H9 (cell line): ENCODE data around the gene ADAMTS17. TPM values are rescaled to one million over a fixed set of nuclear protein-coding genes. Genes with fewer than 3 reads are reported as not detected.

Experiments used
- DNase-seq: peaks from one replicate; pipeline ENCODE4 v3.0.0-alpha.2; 2017
- H2AFZ ChIP-seq: one replicate; pipeline ENCODE4 v1.6.1; 2013; ENCODE audit warnings: mild to moderate bottlenecking, low read length, control low read depth, moderate library complexity
- H2AK5ac ChIP-seq: 2 replicates; pipeline ENCODE4 v1.6.1; 2013; ENCODE audit warnings: low read length, control low read depth, mixed read lengths; ENCODE audit not compliant: insufficient read length
- H2BK120ac ChIP-seq: one replicate; pipeline ENCODE4 v1.6.1; 2013; ENCODE audit warnings: low read depth, mild to moderate bottlenecking, low read length, control low read depth, inconsistent platforms; ENCODE audit not compliant: poor library complexity, severe bottlenecking
- H2BK12ac ChIP-seq: 2 replicates; pipeline ENCODE4 v1.6.1; 2013; ENCODE audit warnings: low read length, control low read depth, mixed read lengths, low read depth; ENCODE audit not compliant: insufficient read length
- H2BK15ac ChIP-seq: 2 replicates; pipeline ENCODE4 v1.6.1; 2013; ENCODE audit warnings: low read depth, low read length, control low read depth
- H2BK20ac ChIP-seq: one replicate; pipeline ENCODE4 v1.6.1; 2013; ENCODE audit warnings: low read depth, mild to moderate bottlenecking, low read length, control low read depth, inconsistent platforms; ENCODE audit not compliant: poor library complexity, severe bottlenecking
- H2BK5ac ChIP-seq: 2 replicates; pipeline ENCODE4 v1.6.1; 2013; ENCODE audit warnings: low read length, control low read depth, mixed read lengths; ENCODE audit not compliant: insufficient read length
- H3K14ac ChIP-seq: 2 replicates; pipeline ENCODE4 v1.6.1; 2013; ENCODE audit warnings: low read length, control low read depth; ENCODE audit not compliant: insufficient read depth
- H3K18ac ChIP-seq: 2 replicates; pipeline ENCODE4 v1.6.1; 2013; ENCODE audit warnings: low read depth, mild to moderate bottlenecking, mixed read lengths, low read length, control low read depth; ENCODE audit not compliant: insufficient read length
- H3K23ac ChIP-seq: 2 replicates; pipeline ENCODE4 v1.6.1; 2013; ENCODE audit warnings: low read length, control low read depth, mixed read lengths, low read depth; ENCODE audit not compliant: insufficient read length
- H3K23me2 ChIP-seq: 2 replicates; pipeline ENCODE4 v1.6.1; 2013; ENCODE audit warnings: low read depth, mild to moderate bottlenecking, mixed read lengths, low read length, control low read depth; ENCODE audit not compliant: insufficient read length, poor library complexity, severe bottlenecking
- H3K27ac ChIP-seq: 2 replicates; pipeline ENCODE4 v1.5.1; 2013; ENCODE audit warnings: low read length, control low read depth, mixed read lengths, low read depth; ENCODE audit not compliant: insufficient read length
- H3K27me3 ChIP-seq: 2 replicates; pipeline ENCODE4 v1.6.1; 2013; ENCODE audit warnings: low read length, control low read depth, inconsistent platforms; ENCODE audit not compliant: insufficient read depth
- H3K4ac ChIP-seq: 2 replicates; pipeline ENCODE4 v1.6.1; 2013; ENCODE audit warnings: low read depth, mild to moderate bottlenecking, control low read depth, inconsistent platforms, low read length, moderate library complexity
- H3K4me1 ChIP-seq: 2 replicates; pipeline ENCODE4 v1.6.1; 2013; ENCODE audit warnings: low read length, control low read depth, inconsistent platforms; ENCODE audit not compliant: insufficient read depth
- H3K4me2 ChIP-seq: 2 replicates; pipeline ENCODE4 v1.6.1; 2013; ENCODE audit warnings: low read length, control low read depth, mixed read lengths; ENCODE audit not compliant: insufficient read length, insufficient read depth
- H3K56ac ChIP-seq: 2 replicates; pipeline ENCODE4 v1.6.1; 2013; ENCODE audit warnings: low read depth, mild to moderate bottlenecking, mixed read lengths, low read length, control low read depth; ENCODE audit not compliant: insufficient read length
- H3K79me1 ChIP-seq: 2 replicates; pipeline ENCODE4 v1.6.1; 2013; ENCODE audit warnings: low read depth, mild to moderate bottlenecking, moderate library complexity, low read length, control low read depth, inconsistent platforms; ENCODE audit not compliant: insufficient read depth, poor library complexity, severe bottlenecking
- H3K79me2 ChIP-seq: 2 replicates; pipeline ENCODE4 v1.6.1; 2013; ENCODE audit warnings: low read length, control low read depth, inconsistent platforms; ENCODE audit not compliant: insufficient read depth
- H3K9ac ChIP-seq: 2 replicates; pipeline ENCODE4 v1.6.1; 2013; ENCODE audit warnings: low read length, control low read depth, mixed read lengths; ENCODE audit not compliant: insufficient read length; ENCODE audit errors: extremely low read depth
- H3K9me3 ChIP-seq: one replicate; pipeline ENCODE4 v1.6.1; 2013; ENCODE audit warnings: low read depth, low read length, inconsistent platforms; ENCODE audit not compliant: control insufficient read depth
- H3T11ph ChIP-seq: one replicate; pipeline ENCODE4 v1.6.1; 2013; ENCODE audit warnings: mild to moderate bottlenecking, low read length, control low read depth, inconsistent platforms
- H4K20me1 ChIP-seq: one replicate; pipeline ENCODE4 v1.6.1; 2013; ENCODE audit not compliant: control insufficient read depth, insufficient read length, insufficient read depth
- H4K5ac ChIP-seq: 2 replicates; pipeline ENCODE4 v1.6.1; 2013; ENCODE audit warnings: low read depth, mild to moderate bottlenecking, mixed read lengths, low read length, control low read depth; ENCODE audit not compliant: insufficient read length
- H4K8ac ChIP-seq: replicated peaks from 2 replicates; pipeline ENCODE4 v1.6.1; 2013; ENCODE audit warnings: low read length, control low read depth, mixed read lengths, low read depth; ENCODE audit not compliant: insufficient read length
- H4K91ac ChIP-seq: 2 replicates; pipeline ENCODE4 v1.6.1; 2013; ENCODE audit warnings: low read depth, mild to moderate bottlenecking, moderate library complexity, mixed read lengths, low read length, control low read depth; ENCODE audit not compliant: insufficient read length
- H3K27ac Mint-ChIP-seq, 3 experiments: 2 replicates in 2 of 3; 3 replicates in 1 of 3; pipeline ENCODE4 v1.8.0; 2020 to 2021; ENCODE audit warnings: mixed read lengths in 3 of 3, mild to moderate bottlenecking in 1 of 3, moderate library complexity in 1 of 3
- H3K27me3 Mint-ChIP-seq: 2 replicates; pipeline ENCODE4 v1.8.0; 2021; ENCODE audit warnings: low read depth, mild to moderate bottlenecking, moderate library complexity, mixed read lengths
- H3K36me3 Mint-ChIP-seq, 3 experiments: 2 replicates in 2 of 3; 3 replicates in 1 of 3; pipeline ENCODE4 v1.8.0; 2020 to 2021; ENCODE audit warnings: low read depth in 3 of 3, mixed read lengths in 3 of 3; ENCODE audit not compliant: insufficient read depth in 1 of 3
- H3K4me1 Mint-ChIP-seq, 2 experiments: 2 replicates each; pipeline ENCODE4 v1.8.0; 2020; ENCODE audit warnings: mixed read lengths in 2 of 2
- H3K4me3 Mint-ChIP-seq, 2 experiments: 2 replicates in 1 of 2; 3 replicates in 1 of 2; pipeline ENCODE4 v1.8.0; 2020 to 2021; ENCODE audit warnings: mild to moderate bottlenecking in 2 of 2, mixed read lengths in 2 of 2, moderate library complexity in 1 of 2
- H3K9me3 Mint-ChIP-seq, 2 experiments: 2 replicates in 1 of 2; 3 replicates in 1 of 2; pipeline ENCODE4 v1.8.0; 2020; ENCODE audit warnings: mild to moderate bottlenecking in 2 of 2, mixed read lengths in 2 of 2, moderate library complexity in 1 of 2
- WGBS: extraction: QIAGEN DNeasy Blood & Tissue Kit; methylation state at CpG from one replicate; pipeline ENCODE4 v1.1.7; 2013; ENCODE audit warnings: missing lambda C conversion rate, low lambda C conversion rate, mixed read lengths; ENCODE audit not compliant: insufficient read length; ENCODE audit errors: extremely low coverage; 5-methylcytosine and 5-hydroxymethylcytosine counted together
- total RNA-seq: library from RNA; stranded (reverse); gene quantifications from 2 replicates; pipeline ENCODE4 v1.2.1, GENCODE V29; 2021
- TF ChIP-seq, protein P1 (sequence below): fragments of 200-600 bp; sonication (generic); conservative IDR thresholded peaks from 3 replicates; pipeline ENCODE4 v1.8.0; 2021; ENCODE audit warnings: antibody characterized with exemption, mild to moderate bottlenecking

ADAMTS17 gene
- total RNA-seq, 1 experiment from 2014 or later: 2.9 TPM

DNA sequence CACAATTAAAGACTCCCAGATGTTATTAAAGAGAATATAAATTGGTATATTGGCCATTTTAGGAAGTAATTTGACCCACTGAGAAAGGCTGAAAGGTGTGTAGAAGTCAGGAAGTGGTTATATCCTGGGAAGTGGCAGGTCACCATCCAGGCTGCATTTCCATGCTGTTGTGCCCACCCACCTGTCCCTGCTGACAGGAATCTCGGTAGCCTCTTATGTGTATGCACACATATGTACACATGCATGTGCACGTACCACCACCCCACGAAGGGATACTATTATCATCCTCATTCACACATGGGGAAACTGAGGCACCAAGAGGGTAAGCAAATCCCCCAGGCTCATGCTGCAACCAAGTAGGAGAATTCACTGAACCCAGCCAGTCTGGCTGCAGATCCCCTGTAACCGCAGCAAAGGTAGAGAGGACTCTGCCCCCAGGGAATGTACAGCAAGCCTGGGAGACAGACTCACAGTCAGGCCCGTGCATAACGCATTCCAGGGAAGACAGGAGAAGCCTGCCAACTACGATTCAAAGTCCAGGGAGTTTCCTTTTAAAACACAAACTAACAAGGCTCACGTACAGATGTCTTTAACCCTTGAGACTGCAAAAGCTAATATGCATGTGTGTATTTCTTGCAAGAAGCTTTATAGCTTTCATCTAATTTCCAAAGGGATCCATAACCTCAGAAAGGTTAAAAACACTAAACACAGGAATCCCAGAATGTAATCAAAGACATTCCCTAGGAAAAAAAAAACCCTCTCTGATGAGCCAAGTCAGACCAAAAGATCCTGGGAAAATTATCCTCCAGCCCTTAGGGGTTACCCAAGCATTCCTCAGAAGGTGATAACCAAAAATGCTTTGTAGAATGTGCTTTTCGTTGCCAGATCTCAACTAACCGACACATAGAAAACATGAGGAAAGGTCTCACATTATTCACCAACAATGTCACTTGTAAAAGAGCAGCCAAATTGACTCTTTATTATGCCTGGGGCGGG is 129.6 kb downstream of the ADAMTS17 start:
- no CpG with 5 or more reads among the region's 11 CpGs for WGBS
- Histone ChIP-seq H2BK5ac (no peak overlapping the region), H2BK120ac (no peak overlapping the region), H3K79me1 (no peaks in the 10 kb centered on the region), H3K18ac (no peak overlapping the region), H3K9me3 (no peaks in the 10 kb centered on the region), H2AFZ (no peak overlapping the region), H3K79me2 (no peaks in the 10 kb centered on the region), H3K56ac (no peak overlapping the region), H4K91ac (no peak overlapping the region), H3K4ac (no peak overlapping the region), H3K4me1 (peaks cover 3% of the 10 kb centered on the region; the same call in 1 of the 2 replicates), H3K14ac (no peak overlapping the region), H3K23me2 (no peaks in the 10 kb centered on the region), H2AK5ac (no peak overlapping the region), H2BK15ac (no peak overlapping the region), H4K8ac (no peak overlapping the region), H3T11ph (no peak overlapping the region), H4K5ac (no peak overlapping the region), H2BK12ac (no peak overlapping the region), H3K4me2 (no peak overlapping the region), H4K20me1 (no peaks in the 10 kb centered on the region), H2BK20ac (no peak overlapping the region), H3K23ac (no peak overlapping the region), H3K9ac (no peak overlapping the region), H3K27me3 (no peaks in the 10 kb centered on the region), H3K27ac (no peak overlapping the region)
- H3K4me3 Mint-ChIP-seq: no peak overlapping the region
- TF ChIP-seq, protein P1, sequence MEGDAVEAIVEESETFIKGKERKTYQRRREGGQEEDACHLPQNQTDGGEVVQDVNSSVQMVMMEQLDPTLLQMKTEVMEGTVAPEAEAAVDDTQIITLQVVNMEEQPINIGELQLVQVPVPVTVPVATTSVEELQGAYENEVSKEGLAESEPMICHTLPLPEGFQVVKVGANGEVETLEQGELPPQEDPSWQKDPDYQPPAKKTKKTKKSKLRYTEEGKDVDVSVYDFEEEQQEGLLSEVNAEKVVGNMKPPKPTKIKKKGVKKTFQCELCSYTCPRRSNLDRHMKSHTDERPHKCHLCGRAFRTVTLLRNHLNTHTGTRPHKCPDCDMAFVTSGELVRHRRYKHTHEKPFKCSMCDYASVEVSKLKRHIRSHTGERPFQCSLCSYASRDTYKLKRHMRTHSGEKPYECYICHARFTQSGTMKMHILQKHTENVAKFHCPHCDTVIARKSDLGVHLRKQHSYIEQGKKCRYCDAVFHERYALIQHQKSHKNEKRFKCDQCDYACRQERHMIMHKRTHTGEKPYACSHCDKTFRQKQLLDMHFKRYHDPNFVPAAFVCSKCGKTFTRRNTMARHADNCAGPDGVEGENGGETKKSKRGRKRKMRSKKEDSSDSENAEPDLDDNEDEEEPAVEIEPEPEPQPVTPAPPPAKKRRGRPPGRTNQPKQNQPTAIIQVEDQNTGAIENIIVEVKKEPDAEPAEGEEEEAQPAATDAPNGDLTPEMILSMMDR: no peak
- no peak for DNase-seq
- peaks cover 12 to 18% of the 10 kb centered on the region in 2 experiments for H3K4me1 Mint-ChIP-seq
- no peaks in the 10 kb centered on the region for H3K27me3 Mint-ChIP-seq
- peak overlapping the region in 1 of 3 experiments; percentile 20; a peak in 1 of 7 replicates for H3K27ac Mint-ChIP-seq
- H3K9me3 Mint-ChIP-seq: no peaks in the 10 kb centered on the region; a peak in 1 of 5 replicates
- H3K36me3 Mint-ChIP-seq: no peaks in the 10 kb centered on the region; a peak in 1 of 7 replicates
